HG02970 (cell line): ENCODE results near the gene ANKRD1.
"Not testable (repeated sequence)": the region's sequence is repeated elsewhere in the genome, so short reads cannot be mapped to it uniquely, and the experiment has no call there.

Experiments
- ATAC-seq: cut with Tn5 transposase; IDR thresholded peaks from one replicate; pipeline ENCODE4 v1.9.1; 2021; ENCODE audit warnings: mild to moderate bottlenecking, moderate library complexity, moderate number of reproducible peaks; ENCODE audit not compliant: unreplicated experiment, low FRiP score

ANKRD1 gene

DNA sequence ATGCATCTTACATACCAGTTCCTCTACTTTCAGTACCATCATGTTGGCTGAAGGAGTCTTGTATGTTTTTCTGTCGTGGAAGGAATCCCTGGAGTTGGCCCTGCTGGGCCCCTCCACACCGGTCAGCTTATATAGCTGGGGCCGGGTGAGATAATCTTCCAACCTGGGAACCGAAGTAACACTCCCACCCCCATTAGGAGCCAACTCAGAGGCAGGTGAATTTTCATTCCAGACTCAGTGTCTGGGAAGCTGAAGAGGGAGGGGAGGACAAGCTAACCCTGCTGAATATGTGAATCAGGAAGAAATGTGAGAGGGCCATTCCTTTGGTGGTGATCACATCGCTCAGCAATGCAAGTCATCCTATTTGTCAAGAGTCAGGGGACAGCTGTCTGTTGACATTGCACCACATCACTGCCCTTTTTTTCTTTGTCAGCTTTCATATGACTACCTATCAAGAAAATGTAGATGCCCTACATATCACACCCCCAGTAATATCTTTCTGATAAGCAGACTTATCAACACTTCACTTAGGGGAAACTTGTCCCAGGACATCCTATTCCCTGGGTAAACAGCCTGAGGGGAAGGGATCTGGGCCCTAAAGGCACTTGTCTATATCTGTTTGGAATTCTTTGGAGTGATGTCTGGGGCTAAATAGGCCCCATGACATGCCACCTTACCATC lies at the start of gene ANKRD1:
TSS of gene ANKRD1 (minus strand) at position 102 of the 681 bp plus-strand sequence. CDS start at position 42, 60 bp downstream.
- ATAC-seq: no peak

DNA sequence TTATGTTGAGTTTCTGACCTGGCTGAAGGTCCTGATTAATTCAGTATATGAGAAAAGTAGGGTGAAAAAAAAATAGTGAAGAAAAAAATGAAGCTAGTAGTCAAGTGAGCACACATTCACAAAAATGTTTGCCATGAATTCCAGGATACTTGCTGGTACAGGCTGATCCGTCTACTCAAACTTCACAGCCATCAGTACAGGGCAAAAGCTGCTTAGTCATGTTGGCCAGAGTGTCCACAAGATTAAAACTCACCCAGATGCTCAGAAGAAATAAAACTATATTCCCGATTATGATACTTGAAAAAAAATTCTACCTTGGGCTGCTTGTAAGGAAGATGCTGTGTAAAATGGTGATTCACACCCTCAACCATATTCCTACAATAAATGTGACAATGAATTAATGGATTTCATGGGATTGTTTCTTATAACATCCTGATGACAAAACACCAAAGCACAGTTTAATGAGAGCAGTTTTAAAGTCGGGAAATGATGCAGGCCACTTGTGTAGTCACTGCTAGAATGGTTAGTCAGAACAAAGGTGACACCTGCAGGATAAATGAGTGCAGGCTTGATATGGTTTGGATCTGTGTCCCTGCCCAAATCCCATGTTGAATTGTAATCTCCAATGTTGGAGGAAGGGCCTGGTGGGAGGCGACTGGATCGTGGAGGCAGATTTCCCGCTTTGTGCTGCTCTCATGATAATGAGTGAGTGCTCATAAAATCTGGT lies 49.2 kb upstream of the ANKRD1 start:
- no peak for ATAC-seq

DNA sequence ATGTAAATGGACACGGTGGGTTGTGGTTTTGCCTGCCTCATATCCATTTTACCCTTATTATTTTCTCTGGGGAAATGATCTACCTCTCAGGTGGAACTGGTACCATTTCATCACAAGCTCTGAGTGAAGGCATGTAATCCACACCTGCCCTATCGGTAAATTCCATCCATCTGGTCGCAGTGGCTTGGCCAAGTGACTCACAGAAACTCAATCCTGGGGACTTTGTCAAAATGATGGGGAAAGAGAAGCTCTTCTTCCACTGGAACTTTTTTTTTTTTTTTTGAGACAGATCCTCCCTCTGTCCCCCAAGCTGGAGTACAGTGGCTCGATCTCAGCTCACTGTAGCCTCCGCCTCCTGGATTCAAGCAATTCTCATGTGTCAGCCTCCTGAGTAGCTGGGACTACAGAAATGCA lies 48.2 kb upstream of the ANKRD1 start:
- no peak for ATAC-seq

DNA sequence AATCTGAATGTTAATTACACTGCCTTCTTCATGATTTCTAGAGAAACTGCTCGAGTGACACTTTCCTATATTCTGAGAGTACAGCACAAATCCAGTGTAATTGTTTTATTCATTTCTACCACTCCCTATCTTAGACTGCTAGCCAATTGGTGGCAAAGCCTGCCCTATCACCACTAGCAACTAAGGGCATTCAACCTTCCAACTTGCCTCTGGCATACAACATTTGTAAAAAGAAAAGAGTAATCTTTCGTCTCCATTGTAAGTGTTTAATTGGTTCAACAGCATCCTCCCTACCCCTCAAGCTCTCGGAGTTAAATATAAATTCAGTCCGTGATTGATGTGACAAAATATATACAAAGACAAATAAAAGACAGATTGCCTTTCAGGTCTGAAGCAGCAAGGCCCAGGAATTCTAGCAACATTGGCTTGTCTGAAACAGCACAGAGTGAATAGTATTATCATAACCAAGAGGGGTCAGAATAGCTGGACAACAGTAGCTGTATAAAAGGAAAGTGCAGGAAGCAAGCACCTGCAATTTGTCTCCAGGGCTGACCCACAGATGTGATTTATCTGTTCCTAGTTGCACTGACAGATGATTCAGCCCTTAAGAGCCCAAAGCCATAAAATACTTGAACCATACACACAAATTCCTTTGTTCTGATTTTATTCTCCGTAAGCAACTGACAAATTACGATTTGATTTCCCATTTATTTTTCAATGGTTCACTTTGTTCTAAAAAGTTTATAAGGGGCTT lies 47.6 kb upstream of the ANKRD1 start:
- no peak for ATAC-seq

DNA sequence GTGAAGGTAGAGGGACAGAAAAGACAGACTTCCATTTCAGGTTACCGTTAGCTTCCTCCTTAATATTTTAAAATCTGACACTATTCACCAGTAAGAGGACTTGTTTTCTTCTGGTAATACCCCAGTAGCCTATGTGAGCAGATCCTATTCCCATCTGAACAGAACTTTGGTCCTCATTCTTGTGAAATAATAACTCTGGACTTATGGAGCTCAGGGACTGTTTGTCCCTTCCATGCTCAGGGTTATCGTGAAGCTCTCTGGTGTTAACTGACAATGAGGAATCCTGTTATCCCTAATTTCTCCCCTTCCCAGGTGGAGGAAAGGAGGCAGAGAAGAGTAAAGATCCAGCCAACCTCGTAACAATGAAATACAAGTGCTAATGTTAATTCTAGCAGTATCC lies 47.0 kb upstream of the ANKRD1 start:
- ATAC-seq: no peak

DNA sequence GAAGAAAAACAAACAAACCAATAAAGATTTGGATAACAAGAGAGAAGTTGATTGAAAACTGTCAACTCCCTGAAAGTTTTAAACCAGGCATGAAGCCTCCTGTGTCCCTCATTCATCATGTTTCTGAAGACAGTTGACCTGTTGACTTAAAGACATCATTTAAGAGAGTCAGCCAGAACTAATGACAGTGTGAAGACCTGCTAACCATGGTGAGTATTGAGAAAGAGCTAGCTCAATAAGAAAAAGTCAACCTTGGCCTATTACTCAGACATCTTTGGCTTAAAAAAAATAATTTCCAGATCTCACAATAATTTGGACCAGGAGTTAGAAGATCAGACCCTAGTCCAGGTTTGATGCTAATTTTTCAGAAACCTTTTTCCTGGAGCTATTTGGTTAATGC lies 45.3 kb upstream of the ANKRD1 start:
- ATAC-seq: no peak

DNA sequence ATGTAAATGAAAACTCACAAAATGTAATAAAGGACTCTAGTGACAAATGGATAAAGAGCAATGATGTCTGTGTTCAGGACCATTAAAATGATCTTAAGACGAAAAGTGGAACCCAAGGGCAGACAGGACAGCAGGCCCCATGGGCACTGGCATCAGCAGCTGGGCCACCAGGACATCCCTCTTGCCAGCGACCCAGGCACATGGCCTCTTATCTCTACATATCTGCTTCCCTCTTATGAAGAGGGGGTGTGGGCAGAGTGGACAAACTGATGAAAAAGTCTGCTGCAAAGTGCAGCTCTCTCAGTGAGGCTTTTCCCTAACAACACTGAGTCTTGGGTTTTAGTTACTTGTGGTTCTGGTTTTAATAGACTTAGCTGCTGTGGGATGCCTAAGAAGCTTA lies 44.8 kb upstream of the ANKRD1 start:
- no peak for ATAC-seq

DNA sequence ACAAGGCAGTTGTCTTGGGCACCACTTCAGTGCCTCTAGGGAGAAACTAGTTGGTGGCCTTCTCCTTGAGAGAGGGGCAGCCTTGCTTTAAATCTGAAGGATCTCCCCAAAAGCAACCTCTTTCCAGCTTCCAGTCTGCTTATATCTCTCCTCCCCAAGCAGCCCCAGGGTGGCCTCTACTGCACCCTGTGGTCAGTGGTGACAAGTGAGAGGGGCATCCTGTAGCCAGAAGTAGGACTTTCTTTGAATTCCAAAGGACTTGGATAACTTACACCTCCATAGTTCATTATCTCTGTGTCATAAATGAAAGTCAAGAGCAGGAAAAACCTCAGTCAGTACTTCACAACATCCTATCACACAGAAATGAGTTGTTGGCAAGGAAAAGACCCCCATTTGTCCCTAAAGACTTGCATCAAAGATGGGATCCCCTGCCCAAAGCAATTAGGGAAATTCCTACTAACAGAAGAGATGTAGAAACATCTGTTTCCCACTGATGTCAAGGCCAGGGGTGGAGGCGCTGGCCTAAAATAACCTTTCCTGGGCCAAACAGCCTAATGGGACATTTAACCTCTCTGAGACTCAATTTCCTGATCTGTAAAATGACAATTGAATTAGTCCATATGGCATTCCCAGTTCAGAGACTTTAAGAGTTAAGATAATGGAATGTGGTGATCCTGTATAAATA lies 44.0 kb upstream of the ANKRD1 start:
- ATAC-seq: no peak

DNA sequence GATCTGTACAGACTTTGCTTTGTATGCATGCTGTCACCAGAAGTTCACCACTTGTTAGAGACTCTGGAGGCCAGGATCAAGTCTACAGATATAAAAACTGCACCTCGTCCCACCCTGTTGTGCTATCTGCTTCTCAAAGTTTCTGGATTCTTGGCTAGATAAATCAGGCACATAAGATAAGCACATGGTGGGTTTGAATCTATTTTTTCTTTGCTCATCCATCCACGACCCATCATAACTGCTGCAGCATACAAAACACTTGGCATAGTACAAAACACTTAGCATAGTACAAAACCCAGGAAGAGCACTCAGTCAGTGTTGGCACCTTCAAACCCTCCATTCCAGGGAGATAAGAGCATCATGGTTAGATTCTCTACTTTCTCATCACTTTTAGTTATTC lies 42.4 kb upstream of the ANKRD1 start:
- ATAC-seq: no peak

DNA sequence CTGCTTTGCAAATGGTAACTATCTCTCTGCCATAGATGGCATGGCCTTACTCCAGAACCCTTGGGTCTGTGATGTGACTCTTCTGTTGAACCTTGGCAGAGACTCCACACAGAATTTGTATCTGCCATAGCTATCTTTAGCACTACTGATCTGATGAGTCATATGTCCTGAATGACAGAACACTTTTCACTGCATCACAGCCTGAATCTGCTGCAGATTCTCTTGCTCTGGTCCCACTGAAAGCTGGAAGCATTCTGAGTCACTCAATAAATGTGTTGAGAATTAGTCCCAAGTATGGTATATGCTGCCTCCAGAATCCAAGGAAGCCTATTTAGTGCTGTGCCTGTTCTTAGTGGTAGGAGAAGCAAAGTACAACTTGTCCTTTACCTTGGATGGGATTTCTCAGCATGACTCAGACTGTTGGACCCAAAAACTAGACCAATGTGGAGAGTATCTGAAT lies 39.5 kb upstream of the ANKRD1 start:
- no peak for ATAC-seq

DNA sequence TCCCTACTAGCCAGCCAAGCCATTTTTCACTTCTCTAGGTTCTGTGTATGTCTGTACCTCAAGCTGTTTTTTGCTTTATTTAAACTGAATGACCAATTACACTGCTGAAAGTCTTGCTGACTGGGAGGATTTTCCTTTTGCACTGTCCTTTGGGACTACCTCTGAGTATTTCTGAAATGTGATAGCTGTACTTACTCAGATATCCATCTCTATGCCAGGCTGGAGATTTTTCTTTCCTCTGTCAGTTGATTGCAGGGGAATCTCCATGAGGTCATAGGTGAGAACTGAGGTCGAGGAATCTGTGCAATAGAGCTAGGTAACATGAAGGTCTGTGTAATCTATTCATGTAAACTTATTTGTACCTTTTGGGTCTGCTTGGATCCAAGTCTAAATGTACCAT lies 38.9 kb upstream of the ANKRD1 start:
- ATAC-seq: no peak

DNA sequence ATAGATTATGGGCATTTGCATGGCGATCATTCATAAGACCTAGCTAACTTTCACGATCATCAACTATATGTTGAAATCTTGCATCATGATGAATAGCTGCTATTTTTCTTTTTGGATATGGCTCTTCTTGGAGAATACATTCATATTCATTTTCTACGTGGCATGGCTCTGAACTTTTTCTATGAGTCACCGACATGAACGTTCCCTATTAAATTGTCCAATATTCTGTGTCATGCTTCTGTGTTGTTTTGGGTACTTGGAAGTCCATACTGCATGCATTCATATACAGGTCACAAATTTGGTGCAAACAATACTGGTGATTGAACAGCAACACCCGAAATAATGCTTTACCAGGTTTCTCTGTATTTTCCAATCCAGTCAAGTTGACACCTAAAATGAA lies 37.9 kb upstream of the ANKRD1 start:
- no peak for ATAC-seq

DNA sequence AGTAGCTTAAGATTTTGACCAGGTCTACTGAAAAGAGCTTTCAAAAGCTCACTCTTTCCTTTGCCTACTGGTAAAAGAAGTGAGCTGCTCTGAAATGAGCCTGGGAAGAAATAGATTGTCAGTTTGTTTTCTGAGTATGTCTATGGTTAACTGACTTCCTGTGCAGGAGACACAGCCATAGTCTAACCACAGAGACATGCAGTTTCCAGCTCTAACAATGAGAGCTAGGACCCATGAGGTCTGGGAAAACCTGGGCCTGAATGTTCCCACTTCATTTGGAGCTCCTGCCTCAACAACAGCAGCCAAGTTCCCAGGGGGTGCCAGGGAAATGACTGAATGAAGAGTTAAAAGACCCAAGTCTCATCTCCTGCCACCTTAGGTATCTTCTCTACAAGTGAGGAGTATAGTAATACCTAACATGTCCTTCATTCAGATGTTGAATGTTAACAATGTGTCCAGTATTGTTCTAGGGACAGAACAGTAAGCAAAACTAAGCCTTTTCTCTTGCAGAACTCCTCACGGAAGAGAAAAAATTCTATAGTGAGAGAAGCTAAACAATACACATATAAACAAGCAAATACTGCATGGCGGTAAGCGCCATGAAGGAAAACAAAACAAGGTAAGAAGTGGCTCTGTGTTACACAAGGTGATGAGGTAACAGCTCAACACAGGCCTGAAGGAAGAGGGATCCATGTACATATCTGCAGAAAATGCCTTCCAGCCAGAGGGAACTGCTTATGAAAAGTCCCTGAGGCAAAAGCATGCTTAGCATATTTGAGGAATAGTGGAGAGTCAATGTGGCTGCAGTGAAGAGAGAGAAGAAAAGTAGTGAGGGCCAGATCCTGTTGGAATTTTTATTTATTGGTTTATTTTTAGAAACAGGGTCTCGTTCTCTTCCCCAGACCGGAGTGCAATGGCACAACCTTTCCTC lies 26.4 kb upstream of the ANKRD1 start:
- ATAC-seq: no peak

DNA sequence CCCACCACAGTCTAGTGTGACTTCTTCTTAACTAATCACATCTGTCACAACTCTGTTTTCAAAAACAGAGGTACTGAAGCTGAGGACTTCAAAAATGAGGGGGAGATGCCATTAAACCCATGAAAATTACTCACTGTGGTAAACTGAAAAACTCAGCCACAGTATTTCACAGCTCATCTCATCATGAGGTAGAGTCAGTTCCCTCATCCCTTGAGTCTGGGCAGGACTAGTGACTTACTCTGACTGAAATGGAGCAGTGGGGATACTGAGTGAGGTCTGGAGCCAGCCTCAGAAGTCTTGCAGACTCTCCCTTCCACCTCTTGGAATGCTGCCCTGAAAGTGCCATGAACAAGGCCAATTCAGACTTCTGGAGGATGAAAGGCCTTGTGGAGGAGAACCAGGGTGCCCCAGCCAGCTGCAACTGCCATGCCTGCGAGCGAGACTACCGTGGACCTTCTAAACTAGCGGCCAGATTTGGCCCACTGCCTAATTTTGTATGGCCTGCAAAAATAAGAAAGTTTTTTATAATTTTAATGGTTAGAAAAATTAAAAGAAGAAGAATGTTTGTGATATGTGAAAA lies 24.7 kb upstream of the ANKRD1 start:
- ATAC-seq: no peak

DNA sequence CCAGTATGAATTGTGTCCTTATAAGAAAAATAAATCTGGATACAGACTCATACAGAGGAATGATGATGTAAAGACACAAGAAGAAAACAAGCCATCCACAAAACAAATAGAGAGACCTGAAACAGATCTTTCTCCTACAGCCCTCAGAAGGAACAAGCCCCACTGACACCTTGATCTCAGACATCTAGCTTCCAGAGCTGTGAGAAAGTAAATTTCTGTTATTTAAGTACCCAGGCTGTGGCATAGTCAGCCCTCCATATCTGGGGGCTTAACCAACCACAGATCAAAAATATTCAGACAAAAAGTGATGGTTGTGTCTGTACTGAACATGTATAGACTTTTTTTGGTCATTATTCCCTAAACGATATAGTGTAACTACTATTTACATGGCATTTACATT lies 23.9 kb upstream of the ANKRD1 start:
- no peak for ATAC-seq

DNA sequence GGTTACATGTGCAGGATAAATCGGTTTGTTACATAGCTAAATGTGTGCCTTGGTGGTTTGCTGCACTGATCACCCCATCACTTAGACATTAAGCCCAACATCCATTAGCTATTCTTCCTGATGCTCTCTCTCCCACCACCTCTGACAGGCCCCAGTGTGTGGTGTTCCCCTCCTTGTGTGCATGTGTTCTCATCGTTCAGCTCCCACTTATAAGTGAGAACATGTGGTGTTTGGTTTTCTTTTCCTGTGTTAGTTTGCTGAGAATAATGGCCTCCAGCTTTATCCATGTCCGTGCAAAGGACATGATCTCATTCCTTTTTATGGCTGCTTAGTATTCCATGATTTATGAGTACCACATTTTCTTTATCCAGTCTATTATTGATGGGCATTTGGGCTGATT lies 22.1 kb upstream of the ANKRD1 start:
- not testable (repeated sequence) for ATAC-seq

DNA sequence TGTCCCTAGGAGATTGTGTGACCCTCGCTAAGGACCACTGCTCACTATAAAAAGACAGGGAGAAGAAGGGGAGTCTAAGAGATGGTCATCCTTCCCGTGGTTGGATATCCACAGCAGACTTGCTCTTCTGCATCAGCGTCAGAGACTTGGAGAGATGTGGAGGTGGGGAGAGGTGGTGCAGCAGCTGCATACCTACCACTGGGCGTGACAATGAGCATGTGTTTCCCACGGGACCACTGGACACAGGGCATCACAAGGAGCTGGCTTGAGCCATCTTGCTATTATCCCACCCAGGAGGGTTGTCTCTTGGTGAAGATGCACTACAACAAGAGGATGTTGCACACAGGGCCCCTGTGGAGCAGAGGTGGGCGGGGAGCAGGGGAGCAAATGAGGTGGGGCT lies 18.8 kb upstream of the ANKRD1 start:
- ATAC-seq: no peak

DNA sequence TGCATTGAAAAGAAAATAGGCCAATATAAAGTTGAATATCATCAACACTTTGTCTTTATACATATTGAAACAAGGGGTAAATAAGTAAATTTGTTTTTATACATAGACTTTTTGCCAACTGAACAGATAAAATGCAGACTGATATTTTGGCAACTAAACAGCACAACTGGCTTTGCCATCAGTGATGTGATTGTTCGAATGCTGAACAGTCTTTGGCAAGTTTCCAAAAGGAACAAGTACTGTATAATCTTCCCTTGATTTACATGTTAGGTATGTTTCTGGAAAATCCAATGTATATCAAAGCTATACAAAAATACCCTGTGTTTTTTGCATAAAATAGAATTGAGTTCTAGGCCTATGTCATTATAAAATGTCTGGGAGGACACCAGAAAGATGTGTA lies 18.2 kb upstream of the ANKRD1 start:
- ATAC-seq: no peak

DNA sequence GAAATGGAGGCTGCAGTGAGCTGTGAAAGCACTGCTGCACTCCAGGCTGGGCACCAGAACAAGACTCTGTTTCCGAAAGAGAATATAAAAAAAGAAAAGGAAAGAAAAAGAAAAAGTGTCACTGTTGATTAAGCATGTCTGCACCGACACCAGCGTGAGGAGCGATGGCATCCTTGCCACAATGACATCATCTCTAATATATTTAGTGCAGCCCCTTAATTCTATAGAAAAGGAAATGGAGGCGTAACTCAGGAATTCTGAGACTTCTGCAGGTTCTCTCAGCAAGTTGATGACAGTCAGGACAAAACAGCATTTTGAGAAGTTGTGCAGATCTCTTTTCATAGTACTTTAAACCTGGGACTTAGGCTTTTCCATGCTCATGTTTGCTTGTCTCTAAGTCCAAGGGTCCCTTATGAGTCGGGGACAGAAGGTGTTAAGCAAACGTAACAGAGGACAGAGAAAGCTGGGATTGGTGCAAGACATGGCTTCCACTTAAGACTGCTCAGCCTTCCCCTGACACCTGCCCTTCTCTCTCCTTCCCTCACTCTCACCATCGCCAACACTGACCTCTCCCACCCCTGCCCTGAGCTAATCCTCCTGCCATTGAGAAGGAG lies 16.9 kb upstream of the ANKRD1 start:
- ATAC-seq: no peak
